Measurements from ENCODE around the gene TAB2. TPM values are rescaled to one million over a fixed set of nuclear protein-coding genes. Genes with fewer than 3 reads are reported as not detected.

The TAB2 gene
- total and polyA plus RNA-seq, 9 of the 15 experiments (the other 6 are each of a cell fraction or from before 2014, with no cell fraction given), result 9.1 to 38.3 (median 18.6) TPM

DNA sequence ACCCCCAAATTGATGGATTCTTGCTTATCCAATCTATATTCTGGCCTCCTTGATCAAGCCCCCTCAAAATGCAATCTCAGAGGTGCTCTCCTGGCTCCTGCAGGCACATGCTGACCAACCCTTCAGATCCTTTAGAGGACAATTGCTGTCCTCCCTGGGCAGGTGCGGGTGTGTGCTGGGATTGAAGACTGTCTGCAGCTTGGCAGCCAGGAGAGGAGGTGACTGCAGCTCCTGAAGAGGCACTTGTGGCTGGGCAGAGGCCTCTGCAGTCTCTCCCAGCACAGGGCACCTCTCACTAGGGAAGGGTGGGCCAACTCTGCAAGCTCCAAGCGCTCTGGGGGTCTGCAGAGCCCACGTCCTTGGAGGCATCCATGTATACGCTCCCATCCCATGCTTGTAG, 111.1 kb downstream of the TAB2 start:
- H3K4me1 ChIP-seq (replicated peaks in 1 of 2; ENCODE audit: control insufficient read depth in 2 of 2, insufficient read depth in 2 of 2, low read length in 2 of 2), result no peaks in the 10 kb centered on the region; a peak in 1 of 5 replicates
- DNase-seq (ENCODE audit: extremely low read depth in 1 of 4, low spot score in 3 of 4) (no peak), FAIRE-seq (no peak), ATAC-seq (no peak)
- H3K27me3 ChIP-seq (ENCODE audit: control insufficient read depth in 2 of 2, insufficient read depth in 2 of 2, low read length in 2 of 2), result peaks cover 38 to 65% of the 10 kb centered on the region in 2 experiments
- POLR2A ChIA-PET, result interaction anchor here (0.6 to 1.1 kb wide), 2 partner anchors 9 to 585 kb away, joined by 3 to 4 read pairs; no protein-coding TSS in a partner anchor
- no peak overlapping the region for H3K27ac ChIP-seq (ENCODE audit: extremely low read depth, low read depth, low read length)
- H3K36me3 ChIP-seq (ENCODE audit: control insufficient read depth, insufficient read depth, low read length), result no peaks in the 10 kb centered on the region
- no peak overlapping the region for H3K9ac ChIP-seq (ENCODE audit: insufficient read depth in 1 of 2, low read depth in 2 of 2, low read length in 2 of 2)
- H2AFZ ChIP-seq (ENCODE audit: low read depth, low read length), result no peak overlapping the region
- CTCF ChIA-PET (ENCODE audit: low intra/inter-chr PET ratio), result interaction anchor here (5.5 kb wide), 1 partner anchor 344 kb away, joined by 67 read pairs; no protein-coding TSS in a partner anchor
- 8% methylated on average over 4 of the region's 4 CpGs for WGBS (ENCODE audit: insufficient coverage, low coverage, missing lambda C conversion rate)
- H3K9me1 ChIP-seq (ENCODE audit: control insufficient read depth, insufficient read depth, low read length), result no peaks in the 10 kb centered on the region
- intact Hi-C loops (cut with micrococcal nuclease) (loop anchor here (5.0 kb wide), 1 partner anchor 111 kb away; the partner anchor contains the start of gene TAB2), in situ Hi-C loops (cut with MboI) (loop anchor here (5.0 to 25.0 kb wide), 3 partner anchors 336 to 866 kb away; no protein-coding TSS in a partner anchor)
- TF ChIP-seq, protein P1, sequence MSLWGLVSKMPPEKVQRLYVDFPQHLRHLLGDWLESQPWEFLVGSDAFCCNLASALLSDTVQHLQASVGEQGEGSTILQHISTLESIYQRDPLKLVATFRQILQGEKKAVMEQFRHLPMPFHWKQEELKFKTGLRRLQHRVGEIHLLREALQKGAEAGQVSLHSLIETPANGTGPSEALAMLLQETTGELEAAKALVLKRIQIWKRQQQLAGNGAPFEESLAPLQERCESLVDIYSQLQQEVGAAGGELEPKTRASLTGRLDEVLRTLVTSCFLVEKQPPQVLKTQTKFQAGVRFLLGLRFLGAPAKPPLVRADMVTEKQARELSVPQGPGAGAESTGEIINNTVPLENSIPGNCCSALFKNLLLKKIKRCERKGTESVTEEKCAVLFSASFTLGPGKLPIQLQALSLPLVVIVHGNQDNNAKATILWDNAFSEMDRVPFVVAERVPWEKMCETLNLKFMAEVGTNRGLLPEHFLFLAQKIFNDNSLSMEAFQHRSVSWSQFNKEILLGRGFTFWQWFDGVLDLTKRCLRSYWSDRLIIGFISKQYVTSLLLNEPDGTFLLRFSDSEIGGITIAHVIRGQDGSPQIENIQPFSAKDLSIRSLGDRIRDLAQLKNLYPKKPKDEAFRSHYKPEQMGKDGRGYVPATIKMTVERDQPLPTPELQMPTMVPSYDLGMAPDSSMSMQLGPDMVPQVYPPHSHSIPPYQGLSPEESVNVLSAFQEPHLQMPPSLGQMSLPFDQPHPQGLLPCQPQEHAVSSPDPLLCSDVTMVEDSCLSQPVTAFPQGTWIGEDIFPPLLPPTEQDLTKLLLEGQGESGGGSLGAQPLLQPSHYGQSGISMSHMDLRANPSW (CRISPR knock-in tag; IDR thresholded peaks at IDR 0.05), result no peak
- TF ChIP-seq KDM1A (IDR thresholded peaks at IDR 0.05) (no peak), FOXM1 (IDR thresholded peaks at IDR 0.05; ENCODE audit: low read depth) (no peak), FOXM1 (CRISPR knock-in tag; IDR thresholded peaks at IDR 0.05; ENCODE audit: low read depth) (no peak), PHF20 (IDR thresholded peaks at IDR 0.05; ENCODE audit: partially characterized antibody) (no peak), EGR1 (conservative IDR thresholded peaks at IDR 0.05) (no peak), MEF2A (IDR thresholded peaks at IDR 0.05; ENCODE audit: control insufficient read depth, low read depth, low read length) (no peak), ZC3H4 (CRISPR knock-in tag; IDR thresholded peaks at IDR 0.05; ENCODE audit: borderline replicate concordance) (no peak), MCM3 (IDR thresholded peaks at IDR 0.05) (no peak), HOXB6 (CRISPR knock-in tag; IDR thresholded peaks at IDR 0.05; ENCODE audit: borderline replicate concordance) (no peak), ZNF766 (CRISPR knock-in tag; conservative IDR thresholded peaks at IDR 0.05) (no peak)
- H3K79me2 ChIP-seq (ENCODE audit: control insufficient read depth, insufficient read depth, low read length), result no peaks in the 10 kb centered on the region
- 0 out of 2 replicates have a peak, but pooled peaks cover 7% of the 10 kb centered on the region for H4K20me1 ChIP-seq (replicated peaks; ENCODE audit: control insufficient read depth, insufficient read depth, low read length)
- H3K9me3 ChIP-seq (replicated peaks; ENCODE audit: control insufficient read depth, insufficient read depth, low read depth, low read length), result no peaks in the 10 kb centered on the region
- no peak overlapping the region for H3K4me2 ChIP-seq (ENCODE audit: insufficient read depth, low read length)
- no TSS peak for BruUV-seq (replicated peaks)
- no peak overlapping the region for H3K4me3 ChIP-seq
